TTC549 (cell line): Measurements from ENCODE around the gene GPHA2.
"Not testable (repeated sequence)": the region's sequence is repeated elsewhere in the genome, so short reads cannot be mapped to it uniquely, and the experiment has no call there.

Source experiments
- FAIRE-seq: peaks from 2 replicates; lab custom pipeline; 2012; peaks lifted over from hg19 to GRCh38; lab: Jason Lieb, UNC

Gene GPHA2, protein sequence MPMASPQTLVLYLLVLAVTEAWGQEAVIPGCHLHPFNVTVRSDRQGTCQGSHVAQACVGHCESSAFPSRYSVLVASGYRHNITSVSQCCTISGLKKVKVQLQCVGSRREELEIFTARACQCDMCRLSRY

DNA sequence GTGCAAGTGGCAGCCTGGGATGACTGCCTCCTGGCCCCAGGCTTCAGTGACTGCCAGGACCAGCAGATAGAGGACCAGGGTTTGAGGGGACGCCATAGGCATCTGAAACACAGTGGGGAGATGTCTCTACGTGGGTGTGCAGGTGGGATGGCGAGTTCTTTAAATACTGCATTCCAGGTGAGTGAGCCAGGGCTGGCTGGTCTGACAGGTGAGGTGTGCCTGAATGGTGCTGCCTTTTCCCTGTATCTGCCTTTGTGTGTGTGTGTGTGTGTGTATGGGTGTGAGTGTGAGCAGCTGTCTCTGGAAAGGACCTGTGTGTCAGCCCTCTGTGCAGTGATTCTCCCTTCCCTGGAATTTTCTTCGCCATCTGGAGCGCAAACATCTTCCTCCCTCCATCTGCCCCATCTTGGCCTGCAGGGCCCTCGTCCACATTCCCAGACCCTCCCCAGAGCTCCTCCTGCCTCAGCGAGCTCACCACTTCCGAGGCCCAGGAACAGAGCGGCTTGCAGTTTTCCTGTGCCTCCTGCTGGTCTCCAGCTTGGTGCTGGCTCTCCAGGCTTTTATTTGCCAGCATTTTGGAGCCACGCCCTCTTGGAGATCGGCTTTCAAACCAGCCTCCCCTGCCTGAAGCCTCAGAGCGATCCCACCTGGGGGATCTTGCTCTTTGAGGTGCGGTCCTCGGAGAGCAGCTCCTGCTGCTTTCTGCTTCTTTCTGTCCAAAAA lies at the start of gene GPHA2:
TSS of gene GPHA2 (minus strand) at position 535 of the 723 bp plus-strand sequence. CDS start at position 102, 433 bp downstream.
- no peak for FAIRE-seq

DNA sequence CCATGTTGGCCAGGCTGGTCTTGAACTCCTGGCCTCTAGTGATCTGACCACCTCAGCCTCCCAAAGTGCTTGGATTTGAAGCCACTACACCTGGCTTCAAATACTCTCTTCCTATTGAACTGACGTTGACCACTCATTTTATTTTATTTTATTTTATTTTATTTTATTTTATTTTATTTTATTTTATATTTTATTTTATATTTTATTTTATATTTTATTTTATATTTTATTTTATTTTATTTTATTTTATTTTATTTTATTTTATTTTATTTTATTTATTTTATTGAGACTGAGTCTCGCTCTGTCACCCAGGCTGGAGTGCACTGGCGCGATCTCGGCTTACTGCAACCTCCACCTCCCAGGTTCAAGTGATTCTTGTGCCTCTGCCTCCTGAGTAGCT lies 47.6 kb upstream of the GPHA2 start:
- not testable (repeated sequence) for FAIRE-seq

- FAIRE-seq = no peak
These were observed 41.0 kb upstream of the GPHA2 start for GRCh38 chr11:64976651-64977050.

DNA sequence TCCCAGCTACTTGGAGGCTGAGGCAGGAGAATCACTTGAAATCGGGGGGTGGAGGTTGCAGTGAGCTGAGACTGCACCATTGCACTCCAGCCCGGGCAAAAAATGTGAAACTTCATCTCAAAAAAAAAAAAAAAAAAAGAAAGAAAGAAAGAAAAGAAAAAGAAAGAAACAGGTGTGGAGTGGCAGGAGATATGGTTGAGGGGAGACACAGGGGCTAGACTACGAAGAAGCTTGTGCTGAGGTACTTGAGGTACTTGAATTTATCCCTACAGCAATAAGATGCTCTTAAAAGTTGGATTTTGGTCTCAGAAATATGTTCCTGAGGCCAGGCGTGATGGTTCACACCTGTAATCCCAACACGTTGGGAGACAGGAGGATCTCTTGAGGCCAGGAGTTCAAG lies 38.4 kb upstream of the GPHA2 start:
- no peak for FAIRE-seq

GRCh38 chr11:64971421-64972233 lies 35.9 kb upstream of the GPHA2 start, which contains the start of gene MAJIN:
TSS of gene MAJIN (minus strand) at chr11:64972108. CDS start at chr11:64959405, 12,703 bp downstream.
- FAIRE-seq = no peak

- no peak for FAIRE-seq
These were observed 35.0 kb upstream of the GPHA2 start for GRCh38 chr11:64970731-64971151.

GRCh38 chr11:64969209-64969608 lies 33.5 kb upstream of the GPHA2 start:
- no peak for FAIRE-seq

DNA sequence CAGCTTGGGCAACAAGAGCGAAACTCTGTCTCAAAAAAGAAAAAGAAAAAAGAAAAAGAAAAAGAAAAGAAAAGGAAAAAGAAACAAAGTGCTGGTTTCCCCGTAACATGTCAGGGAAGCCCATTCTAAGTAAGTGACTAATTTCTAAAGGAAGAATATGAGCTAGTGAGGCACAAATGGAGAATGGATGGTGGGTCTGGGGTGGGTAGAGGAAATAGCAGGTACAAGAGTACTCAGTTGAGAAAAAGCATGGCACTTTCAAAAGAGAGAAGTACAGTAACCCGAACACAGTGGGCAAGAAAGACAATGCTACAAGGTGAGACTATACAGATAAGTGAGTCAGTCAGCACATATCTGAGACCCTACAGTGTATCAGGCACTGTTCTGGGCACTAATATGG lies 31.7 kb upstream of the GPHA2 start:
- FAIRE-seq = no peak

DNA sequence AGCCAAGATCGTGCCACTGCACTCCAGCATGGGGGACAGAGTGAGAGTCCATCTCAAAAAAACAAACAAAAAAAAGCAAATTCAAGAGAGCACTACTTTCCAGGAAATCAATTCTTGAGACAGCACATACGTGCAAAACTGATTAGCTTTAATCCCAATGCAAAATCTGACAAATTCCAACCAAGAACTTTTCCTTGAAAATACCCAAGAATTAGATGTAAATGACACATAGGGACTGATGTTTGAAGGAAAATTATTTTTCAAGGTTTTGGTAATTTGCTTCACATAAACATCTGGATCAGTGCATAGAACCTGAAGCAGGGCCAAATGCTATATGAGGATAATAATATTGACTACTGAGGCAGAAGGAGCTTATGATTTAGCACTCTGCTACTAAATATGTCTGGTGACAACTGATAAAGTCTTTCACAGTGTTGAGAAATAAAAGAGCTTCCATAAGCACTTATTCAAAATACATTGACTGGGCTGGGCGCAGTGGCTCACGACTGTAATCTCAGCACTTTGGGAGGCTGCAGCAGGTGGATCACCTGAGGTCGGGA lies 27.5 kb upstream of the GPHA2 start:
- no peak for FAIRE-seq

DNA sequence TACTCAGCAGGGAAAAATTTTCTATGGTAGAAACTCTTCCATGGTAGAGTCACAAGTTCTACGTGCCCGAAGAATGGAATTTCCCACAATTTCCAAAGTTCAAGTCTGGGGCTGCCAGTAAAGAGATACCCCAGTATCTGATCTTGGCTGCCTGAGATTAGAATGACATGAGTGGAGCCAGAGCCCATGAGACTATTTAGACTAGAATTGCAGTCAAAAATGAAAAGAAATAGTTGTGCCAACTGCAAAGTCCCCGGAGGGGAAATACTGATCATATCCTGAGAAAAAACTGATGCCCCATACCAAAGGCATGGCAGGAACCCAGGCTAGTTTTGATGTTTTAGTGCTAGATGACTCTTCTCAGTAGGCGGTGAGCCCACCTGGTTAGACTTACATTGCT lies 25.0 kb upstream of the GPHA2 start:
- FAIRE-seq = no peak

GRCh38 chr11:64959498-64959897 lies 23.8 kb upstream of the GPHA2 start:
- no peak for FAIRE-seq

GRCh38 chr11:64954201-64954600 lies 18.5 kb upstream of the GPHA2 start:
- no peak for FAIRE-seq

DNA sequence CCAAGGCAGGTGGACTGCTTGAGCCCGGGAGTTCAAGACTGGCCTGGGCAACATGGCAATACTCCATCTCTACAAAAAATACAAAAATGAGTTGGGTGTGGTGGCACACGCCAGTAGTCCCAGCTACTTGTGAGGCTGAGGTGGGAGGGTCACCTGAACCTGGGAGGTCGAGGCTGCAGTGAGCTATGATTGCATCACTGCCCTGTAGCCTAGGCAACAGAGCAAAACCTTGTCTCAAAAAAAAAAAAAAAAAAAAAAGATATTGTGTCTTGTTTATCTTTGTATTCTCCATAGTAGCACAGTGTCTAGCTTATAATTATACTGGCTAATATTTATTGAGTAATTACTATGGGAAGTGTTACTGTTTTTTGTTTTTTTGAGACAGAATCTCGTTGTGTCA lies 15.8 kb upstream of the GPHA2 start:
- FAIRE-seq = no peak

- no peak for FAIRE-seq
These were observed 11.6 kb upstream of the GPHA2 start for GRCh38 chr11:64947208-64947814.

- no peak for FAIRE-seq
These were observed 846 bp upstream of the GPHA2 start for GRCh38 chr11:64936539-64936938.

GRCh38 chr11:64934682-64935358 lies 873 bp downstream of the GPHA2 start:
- FAIRE-seq = no peak

GRCh38 chr11:64933935-64934681 lies 1.6 kb downstream of the GPHA2 start:
- FAIRE-seq = no peak

GRCh38 chr11:64933213-64933934 lies 2.3 kb downstream of the GPHA2 start:
- FAIRE-seq = no peak

DNA sequence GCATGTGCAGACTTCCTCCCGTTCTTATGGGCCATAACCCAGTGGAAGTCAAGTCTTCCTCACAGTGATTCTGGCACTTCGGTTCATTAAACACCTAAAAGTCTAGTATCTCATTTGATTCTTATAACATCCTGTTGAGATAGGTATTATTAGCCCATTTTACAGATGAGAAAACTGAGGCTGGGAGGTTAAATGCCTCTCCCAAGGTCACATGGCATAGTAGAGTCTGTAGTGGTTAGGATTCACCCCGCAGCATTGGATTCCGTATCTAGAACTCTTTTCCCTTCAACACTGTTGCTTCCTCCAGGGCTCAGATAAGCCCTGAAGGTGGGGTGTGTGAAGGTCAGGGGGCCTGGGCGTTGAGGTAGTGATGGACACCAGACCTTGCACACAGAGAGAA lies 3.4 kb downstream of the GPHA2 start:
- no peak for FAIRE-seq

- no peak for FAIRE-seq
These were observed 4.4 kb downstream of the GPHA2 start for GRCh38 chr11:64931290-64931689.
